HCT116 (cell line): ENCODE measurements around the gene DLG5. TPM values are rescaled to one million over a fixed set of nuclear protein-coding genes. Genes with fewer than 3 reads are reported as not detected.

Experiments used
- ATAC-seq: fragments of 200-7000 bp; cut with Tn5 transposase; 2 replicates; pipeline ENCODE4 v1.9.1; 2020; ENCODE audit warnings: mild to moderate bottlenecking, moderate library complexity
- BruUV-seq: library from RNA; stranded (reverse); fragments of 400-500 nt; replicated peaks from 2 replicates; lab custom pipeline; 2021; lab: Mats Ljungman, UMichigan
- CTCF ChIA-PET: fragments of 300-600 bp; sonication (Branson Sonifier 250); formaldehyde crosslinking; loops from one replicate; lab custom pipeline; 2021; ENCODE audit warnings: antibody characterized with exemption; lab: Charles Lee
- POLR2A ChIA-PET: fragments of 300-600, 350-600 bp; sonication (Branson Sonifier 250); formaldehyde crosslinking; loops from one replicate; lab custom pipeline; 2021; ENCODE audit warnings: antibody characterized with exemption; lab: Charles Lee
- RAD21 ChIA-PET, 2 experiments: fragments of 300-600 bp; sonication (Branson Sonifier 250); formaldehyde crosslinking; loops; one replicate each; lab custom pipeline; 2023; ENCODE audit warnings: low total read pairs in 2 of 2; ENCODE audit not compliant: uncharacterized antibody in 2 of 2, unreplicated experiment in 2 of 2, low non-redundant PET in 1 of 2; lab: Charles Lee
- DNase-seq: peaks from one replicate; pipeline ENCODE4 v3.0.0-alpha.2; 2010; ENCODE audit warnings: low read depth, low spot score
- H2AFZ ChIP-seq: fragments of 200-600 bp; shearing (Covaris generic), sonication (generic); 2 replicates; pipeline ENCODE4 v1.6.1; 2017; ENCODE audit warnings: low read depth, mixed run types, mixed read lengths, antibody characterized with exemption, low read length; ENCODE audit not compliant: poor library complexity, severe bottlenecking
- H3K27ac ChIP-seq: 2 replicates; pipeline ENCODE4 v1.5.1; 2012; ENCODE audit warnings: low read depth, low read length
- H3K27me3 ChIP-seq: fragments of 200-600 bp; sonication (generic); 2 replicates; pipeline ENCODE4 v1.6.1; 2016; ENCODE audit warnings: mixed run types, low read length, mixed read lengths; ENCODE audit not compliant: insufficient read depth
- H3K36me3 ChIP-seq, 2 experiments: fragments of 200-500 bp in 1 of 2; fragments of 200-600 bp in 1 of 2; sonication (Bioruptor generic) in 1 of 2; sonication (generic) in 1 of 2; 2 replicates each; pipeline versions ENCODE4 v1.5.1 to v1.6.1; 2014 to 2016; ENCODE audit warnings: low read length in 2 of 2, inconsistent platforms in 1 of 2, mixed read lengths in 1 of 2, mixed run types in 1 of 2; ENCODE audit not compliant: insufficient read depth in 2 of 2, control insufficient read depth in 1 of 2
- H3K4me1 ChIP-seq, 2 experiments: fragments of 200-600 bp in 1 of 2; sonication (generic) in 1 of 2; 2 replicates each; pipeline versions ENCODE4 v1.5.1 to v1.6.1; 2012 to 2017; ENCODE audit warnings: low read length in 2 of 2, inconsistent platforms in 1 of 2, mild to moderate bottlenecking in 1 of 2, mixed read lengths in 1 of 2, mixed run types in 1 of 2, moderate library complexity in 1 of 2; ENCODE audit not compliant: insufficient read depth in 2 of 2, control insufficient read depth in 1 of 2
- H3K4me2 ChIP-seq: fragments of 200-600 bp; sonication (generic); 2 replicates; pipeline ENCODE4 v1.6.1; 2017; ENCODE audit warnings: mixed run types, low read length, mixed read lengths
- H3K4me3 ChIP-seq, 2 experiments: fragments of 200-600 bp in 1 of 2; sonication (generic) in 1 of 2; replicated peaks in 1 of 2; 2 replicates each; pipeline ENCODE4 v1.5.1; 2011 to 2016; ENCODE audit warnings: low read length in 2 of 2, control low read depth in 1 of 2, low read depth in 1 of 2, mild to moderate bottlenecking in 1 of 2, mixed read lengths in 1 of 2, mixed run types in 1 of 2
- H3K79me2 ChIP-seq: fragments of 200-600 bp; sonication (generic); 2 replicates; pipeline ENCODE4 v1.6.1; 2017; ENCODE audit warnings: mild to moderate bottlenecking, mixed run types, low read length, moderate library complexity, mixed read lengths; ENCODE audit not compliant: insufficient read depth
- H3K9ac ChIP-seq: fragments of 200-600 bp; sonication (generic); 2 replicates; pipeline ENCODE4 v1.6.1; 2016; ENCODE audit warnings: low read length, mixed read lengths
- H3K9me2 ChIP-seq: fragments of 200-600 bp; sonication (generic), shearing (Covaris generic); 2 replicates; pipeline ENCODE4 v1.6.1; 2017; ENCODE audit warnings: mixed run types, mild to moderate bottlenecking, moderate library complexity; ENCODE audit not compliant: insufficient read depth
- H3K9me3 ChIP-seq, 2 experiments: fragments of 200-500 bp in 1 of 2; fragments of 200-600 bp in 1 of 2; sonication (Bioruptor generic) in 1 of 2; sonication (generic) in 1 of 2; 2 replicates each; pipeline ENCODE4 v1.6.1; 2014 to 2017; ENCODE audit warnings: low read length in 2 of 2, mixed read lengths in 2 of 2, inconsistent platforms in 1 of 2, low read depth in 1 of 2, mild to moderate bottlenecking in 1 of 2, mixed run types in 1 of 2, moderate library complexity in 1 of 2; ENCODE audit not compliant: control insufficient read depth in 1 of 2, insufficient read depth in 1 of 2
- H4K20me1 ChIP-seq: fragments of 200-600 bp; sonication (generic), shearing (Covaris generic); 2 replicates; pipeline ENCODE4 v1.6.1; 2017; ENCODE audit warnings: mixed run types, mild to moderate bottlenecking, moderate library complexity; ENCODE audit not compliant: insufficient read depth
- CBX3 ChIP-seq: IDR thresholded peaks from 2 replicates; pipeline ENCODE4 v1.6.1; 2012; ENCODE audit warnings: low read depth
- CEBPB ChIP-seq: IDR thresholded peaks from 2 replicates; pipeline ENCODE4 v1.6.1; 2012; ENCODE audit warnings: low read depth
- EGR1 ChIP-seq: IDR thresholded peaks from 2 replicates; pipeline ENCODE4 v1.6.1; 2012; ENCODE audit warnings: low read depth
- ELF1 ChIP-seq: IDR thresholded peaks from 2 replicates; pipeline ENCODE4 v1.6.1; 2012; ENCODE audit warnings: low read depth, borderline replicate concordance
- EZH2 ChIP-seq: fragments of 200-600 bp; sonication (generic); IDR thresholded peaks from 2 replicates; pipeline ENCODE4 v1.6.1; 2017; ENCODE audit warnings: antibody characterized with exemption, mixed run types
- JUND ChIP-seq: IDR thresholded peaks from 2 replicates; pipeline ENCODE4 v1.6.1; 2012
- POLR2A ChIP-seq: IDR thresholded peaks from 2 replicates; pipeline ENCODE4 v1.7.0; 2011; ENCODE audit warnings: borderline replicate concordance; ENCODE audit not compliant: insufficient read depth, insufficient read length; ENCODE audit errors: extremely low read depth
- POLR2AphosphoS5 ChIP-seq: IDR thresholded peaks from 2 replicates; pipeline ENCODE4 v1.6.1; 2011; ENCODE audit warnings: mild to moderate bottlenecking, low read depth, low read length, moderate library complexity
- SP1 ChIP-seq: IDR thresholded peaks from 2 replicates; pipeline ENCODE4 v1.6.1; 2012; ENCODE audit warnings: low read depth
- SRF ChIP-seq: IDR thresholded peaks from 2 replicates; pipeline ENCODE4 v1.6.1; 2012; ENCODE audit warnings: low read depth
- TCF7L2 ChIP-seq: IDR thresholded peaks from 2 replicates; pipeline ENCODE4 v1.7.0; 2011; ENCODE audit warnings: borderline replicate concordance, inconsistent platforms; ENCODE audit not compliant: insufficient read depth, insufficient read length; ENCODE audit errors: extremely low read depth
- YY1 ChIP-seq: IDR thresholded peaks from 2 replicates; pipeline ENCODE4 v1.6.1; 2011; ENCODE audit warnings: low read length, low read depth, moderate library complexity, mild to moderate bottlenecking; ENCODE audit not compliant: insufficient replicate concordance; ENCODE audit errors: extremely low read depth
- ZFX ChIP-seq: fragments of 450-650 bp; IDR thresholded peaks from 2 replicates; pipeline ENCODE4 v1.6.1; 2017
- intact Hi-C: fragments of 100-400 bp; cut with micrococcal nuclease; formaldehyde crosslinking; loops from 2 replicates; pipeline ENCODE4 v1.10.0; 2022
- total RNA-seq: library from RNA; stranded (reverse); gene quantifications from one replicate; pipeline ENCODE4 v1.2.1, GENCODE V29; 2021; ENCODE audit not compliant: unreplicated experiment
- TF ChIP-seq, protein P1 (sequence below): IDR thresholded peaks from 2 replicates; pipeline ENCODE4 v1.6.1; 2012; ENCODE audit warnings: low read depth
- TF ChIP-seq, protein P2 (sequence below): IDR thresholded peaks from 2 replicates; pipeline ENCODE4 v1.6.1; 2012

The DLG5 gene
- total RNA-seq, 1 experiment from 2014 or later: 44.8 TPM

- TF ChIP-seq POLR2A (no peak), ELF1 (no peak), JUND (no peak), SRF (no peak), CBX3 (no peak), EGR1 (no peak), EZH2 (no peak), ZFX (no peak)
Measured at GRCh38 chr10:77811831-77812430, 114.6 kb downstream of the DLG5 start (continued).

- H3K9ac ChIP-seq: no peak overlapping the region
- no peak overlapping the region for H3K27ac ChIP-seq
- no peaks in the 10 kb centered on the region for H3K9me3 ChIP-seq
- TF ChIP-seq TCF7L2 (no peak), CBX3 (no peak), YY1 (no peak), SRF (no peak), CEBPB (no peak), POLR2AphosphoS5 (no peak), SP1 (no peak)
- TF ChIP-seq, protein P1, sequence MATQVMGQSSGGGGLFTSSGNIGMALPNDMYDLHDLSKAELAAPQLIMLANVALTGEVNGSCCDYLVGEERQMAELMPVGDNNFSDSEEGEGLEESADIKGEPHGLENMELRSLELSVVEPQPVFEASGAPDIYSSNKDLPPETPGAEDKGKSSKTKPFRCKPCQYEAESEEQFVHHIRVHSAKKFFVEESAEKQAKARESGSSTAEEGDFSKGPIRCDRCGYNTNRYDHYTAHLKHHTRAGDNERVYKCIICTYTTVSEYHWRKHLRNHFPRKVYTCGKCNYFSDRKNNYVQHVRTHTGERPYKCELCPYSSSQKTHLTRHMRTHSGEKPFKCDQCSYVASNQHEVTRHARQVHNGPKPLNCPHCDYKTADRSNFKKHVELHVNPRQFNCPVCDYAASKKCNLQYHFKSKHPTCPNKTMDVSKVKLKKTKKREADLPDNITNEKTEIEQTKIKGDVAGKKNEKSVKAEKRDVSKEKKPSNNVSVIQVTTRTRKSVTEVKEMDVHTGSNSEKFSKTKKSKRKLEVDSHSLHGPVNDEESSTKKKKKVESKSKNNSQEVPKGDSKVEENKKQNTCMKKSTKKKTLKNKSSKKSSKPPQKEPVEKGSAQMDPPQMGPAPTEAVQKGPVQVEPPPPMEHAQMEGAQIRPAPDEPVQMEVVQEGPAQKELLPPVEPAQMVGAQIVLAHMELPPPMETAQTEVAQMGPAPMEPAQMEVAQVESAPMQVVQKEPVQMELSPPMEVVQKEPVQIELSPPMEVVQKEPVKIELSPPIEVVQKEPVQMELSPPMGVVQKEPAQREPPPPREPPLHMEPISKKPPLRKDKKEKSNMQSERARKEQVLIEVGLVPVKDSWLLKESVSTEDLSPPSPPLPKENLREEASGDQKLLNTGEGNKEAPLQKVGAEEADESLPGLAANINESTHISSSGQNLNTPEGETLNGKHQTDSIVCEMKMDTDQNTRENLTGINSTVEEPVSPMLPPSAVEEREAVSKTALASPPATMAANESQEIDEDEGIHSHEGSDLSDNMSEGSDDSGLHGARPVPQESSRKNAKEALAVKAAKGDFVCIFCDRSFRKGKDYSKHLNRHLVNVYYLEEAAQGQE: no peak
- TF ChIP-seq, protein P2, sequence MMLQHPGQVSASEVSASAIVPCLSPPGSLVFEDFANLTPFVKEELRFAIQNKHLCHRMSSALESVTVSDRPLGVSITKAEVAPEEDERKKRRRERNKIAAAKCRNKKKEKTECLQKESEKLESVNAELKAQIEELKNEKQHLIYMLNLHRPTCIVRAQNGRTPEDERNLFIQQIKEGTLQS: no peak
- ChIA-PET CTCF (no interaction called here), RAD21 (no interaction called here), POLR2A (no interaction called here)
- H3K36me3 ChIP-seq: peaks cover 12 to 17% of the 10 kb centered on the region in 2 experiments
- H3K4me1 ChIP-seq: no peaks in the 10 kb centered on the region
- no peaks in the 10 kb centered on the region for H3K27me3 ChIP-seq
- no peak overlapping the region for H2AFZ ChIP-seq
- H3K9me2 ChIP-seq: no peaks in the 10 kb centered on the region
- no peaks in the 10 kb centered on the region for H4K20me1 ChIP-seq
- DNase-seq (no peak), ATAC-seq (no peak)
- H3K4me3 ChIP-seq: no peak overlapping the region
- BruUV-seq: no TSS peak
- H3K79me2 ChIP-seq: no peaks in the 10 kb centered on the region
- intact Hi-C loops: no loop called here
- H3K4me2 ChIP-seq: no peak overlapping the region
Measured at GRCh38 chr10:77810446-77811335, 115.9 kb downstream of the DLG5 start.
